Loucy (cell line): Measurements from ENCODE around the gene WTIP.

ENCODE experiments used
- H2AFZ ChIP-seq: fragments of 200-600 bp; sonication (generic); 2 replicates; pipeline ENCODE4 v1.6.0; 2016; ENCODE audit warnings: antibody characterized with exemption, mild to moderate bottlenecking, low read length, moderate library complexity
- H3F3A ChIP-seq: fragments of 200-600 bp; 2 replicates; pipeline ENCODE4 v1.6.0; 2016; ENCODE audit warnings: antibody characterized with exemption, low read depth, mild to moderate bottlenecking
- H3K27me3 ChIP-seq: fragments of 200-600 bp; sonication (generic); 2 replicates; pipeline ENCODE4 v1.6.1; 2014; ENCODE audit warnings: low read length, mild to moderate bottlenecking; ENCODE audit not compliant: insufficient read depth, poor library complexity, severe bottlenecking
- H3K36me3 ChIP-seq: fragments of 200-600 bp; sonication (generic); 2 replicates; pipeline ENCODE4 v1.6.1; 2016; ENCODE audit warnings: low read length; ENCODE audit not compliant: insufficient read depth
- H3K4me1 ChIP-seq: fragments of 200-600 bp; sonication (generic); 2 replicates; pipeline ENCODE4 v1.5.1; 2014; ENCODE audit warnings: low read length, mild to moderate bottlenecking; ENCODE audit not compliant: insufficient read depth, poor library complexity, severe bottlenecking
- H3K4me2 ChIP-seq: fragments of 200-600 bp; sonication (generic); 2 replicates; pipeline ENCODE4 v1.6.0; 2014; ENCODE audit warnings: antibody characterized with exemption, low read length, low read depth, mild to moderate bottlenecking; ENCODE audit not compliant: poor library complexity, severe bottlenecking
- H3K4me3 ChIP-seq: fragments of 200-600 bp; sonication (generic); 2 replicates; pipeline ENCODE4 v1.5.1; 2014; ENCODE audit warnings: low read length, mild to moderate bottlenecking, mixed read lengths; ENCODE audit not compliant: poor library complexity, severe bottlenecking
- H3K79me2 ChIP-seq: fragments of 200-600 bp; sonication (generic); 2 replicates; pipeline ENCODE4 v1.6.1; 2014; ENCODE audit warnings: low read length; ENCODE audit not compliant: insufficient read depth
- H3K9ac ChIP-seq: fragments of 200-600 bp; sonication (generic); 2 replicates; pipeline ENCODE4 v1.6.0; 2014; ENCODE audit warnings: mild to moderate bottlenecking, low read depth, low read length, moderate library complexity; ENCODE audit not compliant: poor library complexity, severe bottlenecking
- H3K9me2 ChIP-seq: fragments of 200-600 bp; sonication (generic); replicated peaks from 2 replicates; pipeline ENCODE4 v1.6.1; 2016; ENCODE audit warnings: low read depth, low read length, mixed read lengths
- H3K9me3 ChIP-seq: fragments of 200-600 bp; sonication (generic); 2 replicates; pipeline ENCODE4 v1.6.1; 2014; ENCODE audit warnings: mild to moderate bottlenecking, antibody characterized with exemption, low read length, low read depth; ENCODE audit not compliant: insufficient read depth
- H4K20me1 ChIP-seq: fragments of 200-600 bp; sonication (generic); 2 replicates; pipeline ENCODE4 v1.6.0; 2014; ENCODE audit warnings: antibody characterized with exemption, low read length, mild to moderate bottlenecking; ENCODE audit not compliant: insufficient read depth, poor library complexity, severe bottlenecking
- EZH2phosphoT487 ChIP-seq: fragments of 200-600 bp; IDR thresholded peaks from 2 replicates; pipeline ENCODE4 v1.6.1; 2018; ENCODE audit warnings: antibody characterized with exemption, mild to moderate bottlenecking, moderate library complexity, borderline replicate concordance
- TF ChIP-seq, protein P1 (sequence below): fragments of 200-600 bp; sonication (generic); conservative IDR thresholded peaks from 2 replicates; pipeline ENCODE4 v1.5.1; 2014; ENCODE audit warnings: mild to moderate bottlenecking, antibody characterized with exemption, low read length

WTIP gene

DNA sequence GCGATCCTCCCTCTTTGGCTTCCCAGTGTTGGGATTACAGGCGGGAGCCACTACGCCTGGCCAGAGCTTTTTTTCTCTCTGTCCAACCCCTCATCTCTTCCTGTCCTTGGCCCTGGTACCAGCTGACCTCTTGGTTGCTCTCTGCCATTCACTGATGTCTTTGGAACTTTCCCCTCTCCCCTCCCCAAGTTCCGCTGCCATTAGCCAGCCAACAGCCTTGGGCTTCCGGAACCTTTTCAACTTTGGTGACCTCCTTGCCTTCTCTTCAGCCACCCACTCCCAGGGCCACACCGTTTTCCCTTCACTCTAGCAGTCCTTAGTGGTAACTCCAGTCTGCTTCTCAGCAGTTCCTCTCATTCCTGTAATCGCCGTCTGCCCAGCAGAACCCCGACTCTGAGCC lies 4.3 kb downstream of the WTIP start:
- Histone ChIP-seq H2AFZ (no peak overlapping the region), H3K4me1 (no peaks in the 10 kb centered on the region), H3K9ac (no peak overlapping the region), H4K20me1 (no peaks in the 10 kb centered on the region), H3K36me3 (no peaks in the 10 kb centered on the region), H3K79me2 (no peaks in the 10 kb centered on the region), H3K9me2 (no peaks in the 10 kb centered on the region), H3F3A (no peaks in the 10 kb centered on the region), H3K4me3 (no peak overlapping the region), H3K27me3 (no peaks in the 10 kb centered on the region), H3K9me3 (no peaks in the 10 kb centered on the region), H3K4me2 (no peak overlapping the region)
- TF ChIP-seq EZH2phosphoT487, result no peak
- TF ChIP-seq, protein P1, sequence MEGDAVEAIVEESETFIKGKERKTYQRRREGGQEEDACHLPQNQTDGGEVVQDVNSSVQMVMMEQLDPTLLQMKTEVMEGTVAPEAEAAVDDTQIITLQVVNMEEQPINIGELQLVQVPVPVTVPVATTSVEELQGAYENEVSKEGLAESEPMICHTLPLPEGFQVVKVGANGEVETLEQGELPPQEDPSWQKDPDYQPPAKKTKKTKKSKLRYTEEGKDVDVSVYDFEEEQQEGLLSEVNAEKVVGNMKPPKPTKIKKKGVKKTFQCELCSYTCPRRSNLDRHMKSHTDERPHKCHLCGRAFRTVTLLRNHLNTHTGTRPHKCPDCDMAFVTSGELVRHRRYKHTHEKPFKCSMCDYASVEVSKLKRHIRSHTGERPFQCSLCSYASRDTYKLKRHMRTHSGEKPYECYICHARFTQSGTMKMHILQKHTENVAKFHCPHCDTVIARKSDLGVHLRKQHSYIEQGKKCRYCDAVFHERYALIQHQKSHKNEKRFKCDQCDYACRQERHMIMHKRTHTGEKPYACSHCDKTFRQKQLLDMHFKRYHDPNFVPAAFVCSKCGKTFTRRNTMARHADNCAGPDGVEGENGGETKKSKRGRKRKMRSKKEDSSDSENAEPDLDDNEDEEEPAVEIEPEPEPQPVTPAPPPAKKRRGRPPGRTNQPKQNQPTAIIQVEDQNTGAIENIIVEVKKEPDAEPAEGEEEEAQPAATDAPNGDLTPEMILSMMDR, result no peak

DNA sequence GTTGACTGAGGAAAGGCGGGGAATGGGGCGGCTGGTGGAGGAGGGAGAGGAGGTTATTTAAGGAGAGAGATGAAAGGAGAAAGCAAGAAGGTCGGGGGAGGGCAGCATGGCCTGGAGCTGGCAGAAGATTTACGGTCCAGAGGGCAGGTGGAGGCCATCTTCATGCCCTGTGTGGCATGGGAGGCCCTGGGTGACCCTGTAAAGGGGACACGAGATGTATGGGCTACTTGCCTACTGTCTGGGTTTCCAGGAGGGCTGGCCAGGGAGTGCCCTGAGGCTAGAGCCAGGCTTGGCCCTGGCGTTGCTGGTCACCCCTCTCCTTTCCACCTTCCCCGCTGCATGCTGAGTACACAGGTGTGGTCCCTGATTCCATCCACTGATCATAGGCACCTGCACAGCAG lies 6.1 kb downstream of the WTIP start:
- no peak overlapping the region for H3K4me2 ChIP-seq
- no peaks in the 10 kb centered on the region for H3K79me2 ChIP-seq
- no peak overlapping the region for H3K4me3 ChIP-seq
- H2AFZ ChIP-seq, result no peak overlapping the region
- H4K20me1 ChIP-seq, result no peaks in the 10 kb centered on the region
- H3F3A ChIP-seq, result no peaks in the 10 kb centered on the region
- H3K36me3 ChIP-seq, result no peaks in the 10 kb centered on the region
- no peaks in the 10 kb centered on the region for H3K27me3 ChIP-seq
- H3K9ac ChIP-seq, result no peak overlapping the region
- no peak for TF ChIP-seq EZH2phosphoT487
- TF ChIP-seq, protein P1, result no peak
- no peaks in the 10 kb centered on the region for H3K4me1 ChIP-seq
- H3K9me2 ChIP-seq, result no peaks in the 10 kb centered on the region
- no peaks in the 10 kb centered on the region for H3K9me3 ChIP-seq

DNA sequence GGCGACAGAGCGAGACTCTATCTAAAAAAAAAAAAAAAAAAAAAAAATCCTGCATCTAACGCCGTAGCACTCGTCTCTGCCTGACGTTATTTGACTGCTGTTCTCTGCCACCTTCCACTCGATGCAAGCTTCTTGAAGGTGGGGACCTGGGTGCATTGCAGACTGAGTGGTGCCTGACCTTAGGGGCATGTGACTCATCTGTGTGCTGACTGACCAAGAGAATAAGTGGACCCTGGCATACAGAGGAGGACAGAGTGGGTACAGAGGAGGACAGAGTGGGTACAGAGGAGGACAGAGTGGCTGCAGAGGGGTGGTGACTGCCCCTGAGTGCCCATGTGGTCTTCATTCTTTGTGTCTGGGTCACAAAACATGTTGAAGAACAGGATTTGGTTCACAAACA lies 7.6 kb downstream of the WTIP start:
- no peaks in the 10 kb centered on the region for H3K79me2 ChIP-seq
- H3F3A ChIP-seq, result no peaks in the 10 kb centered on the region
- no peak overlapping the region for H3K4me3 ChIP-seq
- H3K9ac ChIP-seq, result no peak overlapping the region
- no peak overlapping the region for H3K4me2 ChIP-seq
- H3K27me3 ChIP-seq, result no peaks in the 10 kb centered on the region
- no peaks in the 10 kb centered on the region for H3K4me1 ChIP-seq
- H3K9me2 ChIP-seq, result no peaks in the 10 kb centered on the region
- H4K20me1 ChIP-seq, result no peaks in the 10 kb centered on the region
- TF ChIP-seq EZH2phosphoT487, result no peak
- TF ChIP-seq, protein P1, result no peak
- H2AFZ ChIP-seq, result no peak overlapping the region
- H3K9me3 ChIP-seq, result no peaks in the 10 kb centered on the region
- no peaks in the 10 kb centered on the region for H3K36me3 ChIP-seq
